Loucy (cell line): ENCODE results near the gene CRADD.

Source experiments
- CTCF ChIP-seq: fragments of 200-600 bp; sonication (generic); conservative IDR thresholded peaks from 2 replicates; pipeline ENCODE4 v1.5.1; 2014; ENCODE audit warnings: mild to moderate bottlenecking, antibody characterized with exemption, low read length
- EZH2phosphoT487 ChIP-seq: fragments of 200-600 bp; IDR thresholded peaks from 2 replicates; pipeline ENCODE4 v1.6.1; 2018; ENCODE audit warnings: antibody characterized with exemption, mild to moderate bottlenecking, moderate library complexity, borderline replicate concordance

- TF ChIP-seq CTCF (no peak), EZH2phosphoT487 (no peak)
Observed at GRCh38 chr12:93937812-93938211, 260.6 kb downstream of the CRADD start.
